Erythroblast (primary cell): ENCODE data around the gene EPS8L3.

Source experiments
- GATA1 ChIP-seq: IDR thresholded peaks from 2 replicates; pipeline ENCODE4 v1.6.1; 2011; ENCODE audit warnings: low read depth, mild to moderate bottlenecking, control low read depth, low read length, moderate library complexity
- POLR2A ChIP-seq: IDR thresholded peaks from 2 replicates; pipeline ENCODE4 v1.6.1; 2011; ENCODE audit warnings: mild to moderate bottlenecking, low read length

GRCh38 chr1:109794319-109795132, 30.8 kb upstream of the EPS8L3 start:
- TF ChIP-seq POLR2A = peak; percentile 87
- no peak for TF ChIP-seq GATA1
